Glutamatergic neuron (in vitro differentiated cells): ENCODE results near the gene SYT17. TPM values are rescaled to one million over a fixed set of nuclear protein-coding genes. Genes with fewer than 3 reads are reported as not detected.

Source experiments
- DNase-seq: peaks from one replicate; pipeline ENCODE4 v3.0.0; 2022
- H3K27ac Mint-ChIP-seq: one replicate; pipeline ENCODE4 v1.8.0; 2020; ENCODE audit warnings: mild to moderate bottlenecking, mixed read lengths, inconsistent platforms; ENCODE audit not compliant: unreplicated experiment
- H3K27me3 Mint-ChIP-seq: one replicate; pipeline ENCODE4 v1.8.0; 2020; ENCODE audit warnings: mild to moderate bottlenecking, moderate library complexity, mixed read lengths, inconsistent platforms; ENCODE audit not compliant: unreplicated experiment
- H3K36me3 Mint-ChIP-seq: one replicate; pipeline ENCODE4 v1.8.0; 2020; ENCODE audit warnings: mild to moderate bottlenecking, mixed read lengths, inconsistent platforms; ENCODE audit not compliant: unreplicated experiment
- H3K4me1 Mint-ChIP-seq: one replicate; pipeline ENCODE4 v1.8.0; 2020; ENCODE audit warnings: mild to moderate bottlenecking, low read depth, mixed read lengths, inconsistent platforms; ENCODE audit not compliant: unreplicated experiment
- H3K4me3 Mint-ChIP-seq: one replicate; pipeline ENCODE4 v1.8.0; 2020; ENCODE audit warnings: mild to moderate bottlenecking, mixed read lengths, inconsistent platforms; ENCODE audit not compliant: unreplicated experiment
- H3K9me3 Mint-ChIP-seq: one replicate; pipeline ENCODE4 v1.8.0; 2020; ENCODE audit warnings: mild to moderate bottlenecking, moderate library complexity, mixed read lengths, inconsistent platforms; ENCODE audit not compliant: unreplicated experiment
- total RNA-seq: library from RNA; stranded (reverse); fragmentation: NEBNext Ultra II Directional; extraction: Animal tissue kit (Norgen Biotek cat#: 25700); gene quantifications from one replicate; pipeline ENCODE4 v1.2.1, GENCODE V29; 2021; ENCODE audit not compliant: unreplicated experiment
- TF ChIP-seq, protein P1 (sequence below): fragments of 200-600 bp; sonication (generic); IDR thresholded peaks from one replicate; pipeline ENCODE4 v1.5.0; 2021; ENCODE audit not compliant: partially characterized antibody, unreplicated experiment

SYT17 gene
- total RNA-seq, 1 donor from 2014 or later: 10.0 TPM

DNA sequence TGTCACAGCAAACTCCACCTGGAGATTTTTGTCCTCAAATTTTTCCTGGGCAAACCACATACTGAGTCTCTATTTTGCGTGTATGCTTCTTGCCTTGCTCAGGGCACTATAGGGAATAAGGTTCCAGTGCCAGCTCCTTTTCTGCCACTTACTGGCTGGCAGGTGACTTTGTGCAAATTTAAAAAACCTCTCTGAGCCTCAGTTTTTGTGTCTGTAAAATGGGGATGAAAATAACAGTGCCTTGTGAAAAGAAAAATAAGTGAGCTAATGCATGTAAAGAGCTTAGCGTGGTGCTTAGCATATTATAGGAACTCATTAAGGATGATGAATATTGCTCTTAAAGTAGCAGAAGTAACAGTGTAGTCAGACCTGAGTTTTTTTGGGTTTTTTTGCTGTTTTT is 137.4 kb downstream of the SYT17 start:
- H3K27ac Mint-ChIP-seq: no peak overlapping the region

DNA sequence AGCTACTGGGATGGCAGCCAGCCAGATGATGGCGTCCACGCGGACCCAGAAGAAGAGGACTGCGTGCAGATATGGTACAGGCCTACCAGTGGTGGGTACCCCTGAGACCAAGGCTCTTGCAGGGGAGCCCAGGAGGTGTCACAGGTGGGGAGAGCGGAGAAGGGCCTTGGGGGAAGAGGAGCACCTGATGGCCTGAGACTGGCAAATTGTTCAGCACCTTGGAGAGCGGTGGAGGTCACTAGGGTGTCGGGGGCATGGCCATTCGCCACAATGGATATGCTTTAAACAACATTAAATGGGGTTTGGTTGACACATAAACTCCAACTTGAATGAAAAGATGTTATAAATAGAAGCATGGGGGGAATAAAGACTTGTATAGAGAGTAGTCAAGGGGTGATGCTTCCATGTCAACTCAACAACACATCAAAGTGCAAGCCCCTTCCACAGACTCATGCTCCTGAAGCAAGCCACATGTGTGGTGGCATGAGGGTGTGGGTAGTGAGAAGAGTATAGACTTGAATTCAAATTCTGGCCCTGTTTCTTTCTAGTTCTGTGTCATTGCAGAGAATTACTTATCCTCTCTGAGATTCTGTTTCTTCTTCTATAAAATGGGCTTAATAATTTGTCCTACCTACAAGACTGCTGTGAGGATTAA is 139.7 kb downstream of the SYT17 start:
- Mint-ChIP-seq H3K9me3 (peaks cover under 1% of the 10 kb centered on the region), H3K27me3 (peaks cover 2% of the 10 kb centered on the region), H3K4me3 (no peak overlapping the region), H3K4me1 (no peaks in the 10 kb centered on the region), H3K27ac (peak overlapping the region; percentile 11), H3K36me3 (no peaks in the 10 kb centered on the region)
- DNase-seq: no peak
- TF ChIP-seq, protein P1, sequence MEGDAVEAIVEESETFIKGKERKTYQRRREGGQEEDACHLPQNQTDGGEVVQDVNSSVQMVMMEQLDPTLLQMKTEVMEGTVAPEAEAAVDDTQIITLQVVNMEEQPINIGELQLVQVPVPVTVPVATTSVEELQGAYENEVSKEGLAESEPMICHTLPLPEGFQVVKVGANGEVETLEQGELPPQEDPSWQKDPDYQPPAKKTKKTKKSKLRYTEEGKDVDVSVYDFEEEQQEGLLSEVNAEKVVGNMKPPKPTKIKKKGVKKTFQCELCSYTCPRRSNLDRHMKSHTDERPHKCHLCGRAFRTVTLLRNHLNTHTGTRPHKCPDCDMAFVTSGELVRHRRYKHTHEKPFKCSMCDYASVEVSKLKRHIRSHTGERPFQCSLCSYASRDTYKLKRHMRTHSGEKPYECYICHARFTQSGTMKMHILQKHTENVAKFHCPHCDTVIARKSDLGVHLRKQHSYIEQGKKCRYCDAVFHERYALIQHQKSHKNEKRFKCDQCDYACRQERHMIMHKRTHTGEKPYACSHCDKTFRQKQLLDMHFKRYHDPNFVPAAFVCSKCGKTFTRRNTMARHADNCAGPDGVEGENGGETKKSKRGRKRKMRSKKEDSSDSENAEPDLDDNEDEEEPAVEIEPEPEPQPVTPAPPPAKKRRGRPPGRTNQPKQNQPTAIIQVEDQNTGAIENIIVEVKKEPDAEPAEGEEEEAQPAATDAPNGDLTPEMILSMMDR: no peak

More for the DNA sequence above, 137.4 kb downstream of the SYT17 start:
- peaks cover 2% of the 10 kb centered on the region for H3K27me3 Mint-ChIP-seq
- no peak overlapping the region for H3K4me3 Mint-ChIP-seq
- no peaks in the 10 kb centered on the region for H3K36me3 Mint-ChIP-seq
- no peaks in the 10 kb centered on the region for H3K9me3 Mint-ChIP-seq
- no peaks in the 10 kb centered on the region for H3K4me1 Mint-ChIP-seq
- TF ChIP-seq, protein P1: no peak
- no peak for DNase-seq

DNA sequence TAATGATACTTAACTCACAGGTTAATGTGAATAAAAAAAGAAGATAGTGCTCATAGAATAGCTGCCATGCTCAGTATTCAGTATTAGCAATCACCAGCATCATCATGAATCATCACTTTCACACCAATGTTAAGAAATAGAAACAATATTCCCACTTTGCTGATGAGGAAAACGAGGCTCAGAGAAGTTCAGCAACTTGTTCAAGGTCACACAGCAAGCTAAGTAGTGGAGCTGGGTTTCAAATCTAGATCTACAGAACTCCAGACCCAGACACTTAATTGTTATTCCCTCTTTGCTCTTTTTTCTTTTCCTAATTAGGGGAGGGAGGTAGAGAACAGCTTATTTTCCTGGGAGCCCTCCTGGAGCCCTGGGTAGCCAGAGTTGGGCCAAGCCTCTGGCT is 140.4 kb downstream of the SYT17 start:
- H3K27ac Mint-ChIP-seq: no peak overlapping the region
- H3K4me1 Mint-ChIP-seq: no peaks in the 10 kb centered on the region
- no peak overlapping the region for H3K4me3 Mint-ChIP-seq
- H3K9me3 Mint-ChIP-seq: peaks cover 5% of the 10 kb centered on the region
- TF ChIP-seq, protein P1: no peak
- DNase-seq: no peak
- peaks cover 2% of the 10 kb centered on the region for H3K27me3 Mint-ChIP-seq
- H3K36me3 Mint-ChIP-seq: no peaks in the 10 kb centered on the region

DNA sequence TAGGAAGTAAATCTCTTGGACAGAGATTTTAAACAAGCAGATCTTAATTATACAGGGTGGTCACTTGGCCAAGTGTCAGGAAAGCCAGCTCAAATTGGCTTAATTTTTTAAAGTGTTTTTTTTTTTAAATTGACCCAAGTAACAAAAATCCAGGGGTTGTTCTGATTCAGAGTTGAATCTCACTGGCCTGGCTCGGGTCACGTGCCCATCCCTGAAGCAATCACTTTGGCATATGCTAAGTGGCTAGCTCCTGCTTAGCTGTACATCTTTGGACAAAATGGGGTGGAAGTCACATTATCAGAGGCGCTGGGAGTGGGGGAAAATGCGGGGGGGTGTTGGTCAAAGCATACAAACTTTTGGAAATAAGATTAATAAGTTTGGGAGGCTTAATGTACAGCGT is 141.1 kb downstream of the SYT17 start:
- Mint-ChIP-seq H3K27ac (no peak overlapping the region), H3K9me3 (peaks cover 5% of the 10 kb centered on the region), H3K36me3 (no peaks in the 10 kb centered on the region), H3K27me3 (peaks cover 2% of the 10 kb centered on the region), H3K4me1 (no peaks in the 10 kb centered on the region), H3K4me3 (no peak overlapping the region)
- TF ChIP-seq, protein P1: no peak
- DNase-seq: no peak

DNA sequence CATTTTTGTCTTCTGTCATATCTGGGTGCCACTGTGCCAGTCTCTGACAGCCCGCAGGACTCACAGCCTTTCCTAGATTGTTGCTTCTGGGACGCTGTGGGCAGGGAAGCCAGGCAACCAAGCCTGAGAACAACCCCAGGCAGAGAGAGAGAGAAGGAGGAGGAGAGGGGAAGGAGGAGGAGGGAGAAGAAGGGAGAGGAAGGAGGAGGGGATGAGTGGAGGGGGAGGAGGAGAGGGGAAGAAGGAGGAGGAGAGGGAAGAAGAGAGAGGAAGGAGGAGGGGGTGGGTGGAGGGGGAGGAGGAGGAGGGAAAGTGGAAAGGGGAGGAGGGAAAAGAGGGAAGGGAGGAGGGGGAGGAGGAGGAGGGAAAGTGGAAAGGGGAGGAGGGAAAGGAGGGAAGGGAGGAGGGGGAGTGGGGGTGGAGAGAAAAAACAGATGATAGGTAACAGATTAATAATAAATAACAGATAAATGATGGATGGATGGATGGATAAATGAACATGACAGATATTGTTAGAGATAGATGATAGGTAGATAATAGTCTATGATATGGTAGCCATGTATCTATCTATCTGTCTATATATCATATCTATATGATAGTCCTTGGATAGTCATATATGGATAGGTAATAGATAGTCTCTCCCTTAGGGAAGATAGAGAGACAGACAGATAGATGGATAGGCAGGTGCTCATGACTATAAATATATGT is 146.8 kb downstream of the SYT17 start:
- Mint-ChIP-seq H3K36me3 (no peaks in the 10 kb centered on the region), H3K4me3 (no peak overlapping the region), H3K9me3 (peaks cover 5% of the 10 kb centered on the region), H3K27me3 (no peaks in the 10 kb centered on the region), H3K4me1 (no peaks in the 10 kb centered on the region), H3K27ac (no peak overlapping the region)
- TF ChIP-seq, protein P1: no peak
- DNase-seq: no peak
